ENCODE results near the gene SASH1.

The SASH1 gene

DNA sequence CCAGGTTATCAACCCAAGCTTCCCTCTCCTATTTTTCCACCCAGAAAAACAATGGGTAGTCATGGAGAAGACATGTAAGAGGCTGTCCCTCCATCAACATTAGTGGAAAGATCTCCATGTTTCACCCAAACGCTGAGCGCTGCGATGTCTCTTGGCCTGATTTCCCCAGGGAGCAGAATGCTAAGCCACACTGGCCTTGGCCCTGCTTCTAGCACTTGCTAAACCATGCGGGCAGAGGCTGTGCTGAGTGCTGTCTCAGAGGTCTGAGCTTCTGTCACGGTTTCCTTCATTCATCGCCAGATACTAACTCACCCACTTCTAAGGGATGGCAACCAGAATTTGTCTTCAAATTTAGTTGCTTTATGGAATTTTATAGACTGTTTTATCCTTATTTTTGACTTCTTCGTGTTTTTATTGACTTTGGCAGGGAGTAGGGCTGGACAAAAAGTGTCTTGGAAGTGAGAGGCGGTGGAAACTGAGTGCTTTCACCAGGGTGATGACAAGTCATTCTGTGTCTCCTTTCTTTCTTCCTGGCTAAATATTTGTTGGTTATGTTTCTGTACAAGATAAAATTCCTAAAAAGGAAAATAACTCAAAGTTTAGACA, 222.8 kb downstream of the SASH1 start:
- TF ChIP-seq, protein P1, sequence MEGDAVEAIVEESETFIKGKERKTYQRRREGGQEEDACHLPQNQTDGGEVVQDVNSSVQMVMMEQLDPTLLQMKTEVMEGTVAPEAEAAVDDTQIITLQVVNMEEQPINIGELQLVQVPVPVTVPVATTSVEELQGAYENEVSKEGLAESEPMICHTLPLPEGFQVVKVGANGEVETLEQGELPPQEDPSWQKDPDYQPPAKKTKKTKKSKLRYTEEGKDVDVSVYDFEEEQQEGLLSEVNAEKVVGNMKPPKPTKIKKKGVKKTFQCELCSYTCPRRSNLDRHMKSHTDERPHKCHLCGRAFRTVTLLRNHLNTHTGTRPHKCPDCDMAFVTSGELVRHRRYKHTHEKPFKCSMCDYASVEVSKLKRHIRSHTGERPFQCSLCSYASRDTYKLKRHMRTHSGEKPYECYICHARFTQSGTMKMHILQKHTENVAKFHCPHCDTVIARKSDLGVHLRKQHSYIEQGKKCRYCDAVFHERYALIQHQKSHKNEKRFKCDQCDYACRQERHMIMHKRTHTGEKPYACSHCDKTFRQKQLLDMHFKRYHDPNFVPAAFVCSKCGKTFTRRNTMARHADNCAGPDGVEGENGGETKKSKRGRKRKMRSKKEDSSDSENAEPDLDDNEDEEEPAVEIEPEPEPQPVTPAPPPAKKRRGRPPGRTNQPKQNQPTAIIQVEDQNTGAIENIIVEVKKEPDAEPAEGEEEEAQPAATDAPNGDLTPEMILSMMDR (conservative IDR thresholded peaks at IDR 0.05) = no peak

DNA sequence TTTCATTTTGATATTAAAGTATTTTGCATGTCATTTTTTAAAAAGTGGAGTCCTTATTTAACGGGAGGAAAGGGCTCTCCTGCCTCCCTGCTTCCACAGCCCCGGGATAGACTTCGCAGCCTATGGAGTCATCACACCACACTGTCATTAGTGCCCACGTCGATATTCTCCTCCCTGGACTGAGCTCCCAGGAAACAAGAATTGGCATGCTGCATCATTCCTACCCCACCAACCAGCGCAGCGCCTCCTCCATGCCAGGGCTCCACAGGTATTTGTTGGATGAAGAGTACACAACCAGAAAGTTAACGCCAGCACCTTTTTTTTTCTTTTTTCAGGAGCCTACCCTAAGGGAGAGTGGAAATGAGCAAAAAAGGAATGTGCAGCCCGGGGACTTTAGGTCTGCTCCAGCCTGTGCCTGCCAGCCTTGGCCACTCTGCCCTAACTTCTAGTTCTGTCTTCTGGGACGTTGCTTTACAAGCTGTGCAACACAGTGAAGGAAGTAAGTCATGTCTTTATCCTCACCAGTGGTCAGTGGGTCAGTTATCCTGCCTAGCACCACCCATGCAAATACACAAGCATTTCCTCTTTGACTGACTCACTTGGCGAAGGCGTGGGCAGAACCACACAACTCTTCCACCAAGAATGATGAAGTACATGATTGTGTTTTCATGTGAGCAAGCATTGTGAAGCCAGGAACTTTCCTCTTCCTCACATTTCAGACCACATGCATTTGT, 223.5 kb downstream of the SASH1 start:
- TF ChIP-seq, protein P1 (conservative IDR thresholded peaks at IDR 0.05) = no peak
- H3K27ac ChIP-seq = no peak overlapping the region

More for the DNA sequence above, 222.8 kb downstream of the SASH1 start:
- no peak overlapping the region for H3K27ac ChIP-seq

DNA sequence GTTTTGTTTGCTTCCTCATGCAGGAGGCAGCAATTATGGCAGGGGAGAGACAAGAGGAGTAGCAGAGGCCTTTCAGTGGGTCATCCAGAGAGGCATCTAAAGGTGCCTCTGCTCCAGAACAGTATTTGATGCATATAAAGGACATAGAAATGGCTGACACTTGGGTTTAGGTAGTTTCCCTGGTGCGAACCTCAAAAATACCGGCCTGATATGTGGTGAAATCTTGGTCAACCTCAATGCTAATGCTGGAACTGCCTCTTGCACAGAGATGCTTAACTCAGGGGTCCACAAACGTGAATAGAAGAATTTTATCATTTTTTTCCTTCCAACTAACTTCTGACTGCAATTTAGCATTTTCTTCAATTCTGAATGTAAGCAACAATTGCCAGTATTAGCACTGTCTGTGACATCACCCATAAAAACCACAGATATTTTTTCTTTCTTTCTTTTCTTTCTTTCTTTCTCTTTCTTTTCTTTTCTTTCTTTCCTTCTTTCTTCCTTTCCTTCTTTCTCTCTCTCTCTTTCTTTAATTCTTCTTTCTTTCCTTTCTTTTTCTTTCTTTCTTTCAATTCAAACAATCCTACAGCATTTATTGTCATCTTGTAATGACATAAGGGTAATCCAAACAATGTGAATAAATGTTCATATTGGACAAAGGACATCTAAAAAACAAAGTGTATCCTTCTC, 224.2 kb downstream of the SASH1 start:
- H3K27ac ChIP-seq = no peak overlapping the region
- TF ChIP-seq, protein P1 (conservative IDR thresholded peaks at IDR 0.05) = no peak

DNA sequence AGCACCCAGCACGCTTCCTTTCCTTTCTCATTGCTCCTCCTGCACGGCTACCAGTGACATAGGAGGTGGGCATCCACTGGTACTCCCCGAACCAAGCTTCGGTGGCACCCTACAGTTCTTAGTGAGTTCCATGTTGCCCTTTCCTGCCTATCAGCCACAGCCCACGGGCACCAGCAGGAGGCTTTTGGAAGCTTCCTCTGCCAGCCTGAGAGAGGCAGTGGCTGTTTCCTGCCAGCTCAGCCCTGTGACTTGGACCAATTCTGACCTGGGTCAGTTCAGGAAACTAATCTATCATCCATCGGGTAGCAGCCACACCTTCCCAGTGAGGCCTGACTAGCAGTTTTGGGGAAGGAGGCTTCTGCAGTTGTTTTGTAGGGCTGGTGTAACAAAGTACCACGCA, 227.8 kb downstream of the SASH1 start:
- TF ChIP-seq, protein P1 (conservative IDR thresholded peaks at IDR 0.05) = no peak
- no peak overlapping the region for H3K27ac ChIP-seq

DNA sequence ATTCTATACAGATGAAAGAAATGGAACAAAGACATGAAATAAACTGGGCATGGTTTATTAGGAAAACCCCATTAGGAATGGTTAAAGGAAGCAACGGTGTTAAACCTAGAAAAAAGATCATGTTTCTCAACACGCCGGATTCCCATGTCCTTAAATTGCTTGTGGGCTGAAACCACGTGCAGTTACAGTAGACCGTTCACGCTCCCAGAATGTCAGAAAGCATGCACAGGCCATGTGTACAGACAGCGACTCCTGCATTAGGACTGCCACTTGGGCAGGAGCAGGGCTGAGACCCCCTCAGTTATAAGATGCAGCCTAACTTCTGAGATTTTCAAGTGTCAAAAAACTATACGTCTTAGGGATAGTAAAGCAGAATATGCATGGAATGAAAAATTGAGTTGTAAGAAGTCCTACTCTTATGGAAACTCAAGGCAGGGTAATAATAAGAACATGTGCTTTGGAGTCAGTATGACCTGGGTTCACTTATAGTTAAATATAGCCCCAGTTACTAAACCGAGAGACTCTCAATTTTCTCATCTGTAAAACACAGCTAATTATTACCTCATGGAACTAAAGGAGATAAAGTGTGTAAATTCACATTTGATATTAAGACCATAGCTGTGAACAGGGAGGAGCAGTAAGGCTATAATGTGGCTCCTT, 230.2 kb downstream of the SASH1 start:
- no peak overlapping the region for H3K27ac ChIP-seq
- TF ChIP-seq, protein P1 (conservative IDR thresholded peaks at IDR 0.05) = no peak

DNA sequence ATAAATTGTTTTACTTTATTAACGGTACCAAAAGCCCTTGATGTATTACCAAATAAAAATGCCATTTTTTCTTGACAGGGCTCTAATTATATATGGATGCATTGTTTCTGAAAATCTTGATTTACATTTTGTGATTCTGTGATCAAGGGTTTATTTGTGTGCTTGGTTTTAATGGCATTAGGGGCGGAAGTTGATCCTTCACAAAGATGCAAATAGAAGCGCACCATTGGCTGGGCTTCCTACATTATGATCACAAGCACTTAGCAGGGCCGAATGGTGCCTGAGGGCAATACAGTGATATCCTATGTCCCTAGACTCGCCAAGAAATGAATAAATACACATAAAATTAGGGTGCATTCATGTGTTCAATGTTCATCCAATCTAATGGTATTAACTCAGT, 231.3 kb downstream of the SASH1 start:
- TF ChIP-seq, protein P1 (conservative IDR thresholded peaks at IDR 0.05) = no peak
- H3K27ac ChIP-seq = no peak overlapping the region

All from VCaP (cell line).